H9 (cell line): Measurements from ENCODE around the gene IL31. TPM values are rescaled to one million over a fixed set of nuclear protein-coding genes. Genes with fewer than 3 reads are reported as not detected.

ENCODE experiments used
- DNase-seq: peaks from one replicate; pipeline ENCODE4 v3.0.0-alpha.2; 2017
- H2AFZ ChIP-seq: one replicate; pipeline ENCODE4 v1.6.1; 2013; ENCODE audit warnings: mild to moderate bottlenecking, low read length, control low read depth, moderate library complexity
- H2AK5ac ChIP-seq: 2 replicates; pipeline ENCODE4 v1.6.1; 2013; ENCODE audit warnings: low read length, control low read depth, mixed read lengths; ENCODE audit not compliant: insufficient read length
- H2BK120ac ChIP-seq: one replicate; pipeline ENCODE4 v1.6.1; 2013; ENCODE audit warnings: low read depth, mild to moderate bottlenecking, low read length, control low read depth, inconsistent platforms; ENCODE audit not compliant: poor library complexity, severe bottlenecking
- H2BK12ac ChIP-seq: 2 replicates; pipeline ENCODE4 v1.6.1; 2013; ENCODE audit warnings: low read length, control low read depth, mixed read lengths, low read depth; ENCODE audit not compliant: insufficient read length
- H2BK15ac ChIP-seq: 2 replicates; pipeline ENCODE4 v1.6.1; 2013; ENCODE audit warnings: low read depth, low read length, control low read depth
- H2BK20ac ChIP-seq: one replicate; pipeline ENCODE4 v1.6.1; 2013; ENCODE audit warnings: low read depth, mild to moderate bottlenecking, low read length, control low read depth, inconsistent platforms; ENCODE audit not compliant: poor library complexity, severe bottlenecking
- H2BK5ac ChIP-seq: 2 replicates; pipeline ENCODE4 v1.6.1; 2013; ENCODE audit warnings: low read length, control low read depth, mixed read lengths; ENCODE audit not compliant: insufficient read length
- H3K14ac ChIP-seq: 2 replicates; pipeline ENCODE4 v1.6.1; 2013; ENCODE audit warnings: low read length, control low read depth; ENCODE audit not compliant: insufficient read depth
- H3K18ac ChIP-seq: 2 replicates; pipeline ENCODE4 v1.6.1; 2013; ENCODE audit warnings: low read depth, mild to moderate bottlenecking, mixed read lengths, low read length, control low read depth; ENCODE audit not compliant: insufficient read length
- H3K23ac ChIP-seq: 2 replicates; pipeline ENCODE4 v1.6.1; 2013; ENCODE audit warnings: low read length, control low read depth, mixed read lengths, low read depth; ENCODE audit not compliant: insufficient read length
- H3K23me2 ChIP-seq: 2 replicates; pipeline ENCODE4 v1.6.1; 2013; ENCODE audit warnings: low read depth, mild to moderate bottlenecking, mixed read lengths, low read length, control low read depth; ENCODE audit not compliant: insufficient read length, poor library complexity, severe bottlenecking
- H3K27ac ChIP-seq: 2 replicates; pipeline ENCODE4 v1.5.1; 2013; ENCODE audit warnings: low read length, control low read depth, mixed read lengths, low read depth; ENCODE audit not compliant: insufficient read length
- H3K27me3 ChIP-seq: 2 replicates; pipeline ENCODE4 v1.6.1; 2013; ENCODE audit warnings: low read length, control low read depth, inconsistent platforms; ENCODE audit not compliant: insufficient read depth
- H3K4ac ChIP-seq: 2 replicates; pipeline ENCODE4 v1.6.1; 2013; ENCODE audit warnings: low read depth, mild to moderate bottlenecking, control low read depth, inconsistent platforms, low read length, moderate library complexity
- H3K4me1 ChIP-seq: 2 replicates; pipeline ENCODE4 v1.6.1; 2013; ENCODE audit warnings: low read length, control low read depth, inconsistent platforms; ENCODE audit not compliant: insufficient read depth
- H3K4me2 ChIP-seq: 2 replicates; pipeline ENCODE4 v1.6.1; 2013; ENCODE audit warnings: low read length, control low read depth, mixed read lengths; ENCODE audit not compliant: insufficient read length, insufficient read depth
- H3K56ac ChIP-seq: 2 replicates; pipeline ENCODE4 v1.6.1; 2013; ENCODE audit warnings: low read depth, mild to moderate bottlenecking, mixed read lengths, low read length, control low read depth; ENCODE audit not compliant: insufficient read length
- H3K79me1 ChIP-seq: 2 replicates; pipeline ENCODE4 v1.6.1; 2013; ENCODE audit warnings: low read depth, mild to moderate bottlenecking, moderate library complexity, low read length, control low read depth, inconsistent platforms; ENCODE audit not compliant: insufficient read depth, poor library complexity, severe bottlenecking
- H3K79me2 ChIP-seq: 2 replicates; pipeline ENCODE4 v1.6.1; 2013; ENCODE audit warnings: low read length, control low read depth, inconsistent platforms; ENCODE audit not compliant: insufficient read depth
- H3K9ac ChIP-seq: 2 replicates; pipeline ENCODE4 v1.6.1; 2013; ENCODE audit warnings: low read length, control low read depth, mixed read lengths; ENCODE audit not compliant: insufficient read length; ENCODE audit errors: extremely low read depth
- H3K9me3 ChIP-seq: one replicate; pipeline ENCODE4 v1.6.1; 2013; ENCODE audit warnings: low read depth, low read length, inconsistent platforms; ENCODE audit not compliant: control insufficient read depth
- H3T11ph ChIP-seq: one replicate; pipeline ENCODE4 v1.6.1; 2013; ENCODE audit warnings: mild to moderate bottlenecking, low read length, control low read depth, inconsistent platforms
- H4K20me1 ChIP-seq: one replicate; pipeline ENCODE4 v1.6.1; 2013; ENCODE audit not compliant: control insufficient read depth, insufficient read length, insufficient read depth
- H4K5ac ChIP-seq: 2 replicates; pipeline ENCODE4 v1.6.1; 2013; ENCODE audit warnings: low read depth, mild to moderate bottlenecking, mixed read lengths, low read length, control low read depth; ENCODE audit not compliant: insufficient read length
- H4K8ac ChIP-seq: replicated peaks from 2 replicates; pipeline ENCODE4 v1.6.1; 2013; ENCODE audit warnings: low read length, control low read depth, mixed read lengths, low read depth; ENCODE audit not compliant: insufficient read length
- H4K91ac ChIP-seq: 2 replicates; pipeline ENCODE4 v1.6.1; 2013; ENCODE audit warnings: low read depth, mild to moderate bottlenecking, moderate library complexity, mixed read lengths, low read length, control low read depth; ENCODE audit not compliant: insufficient read length
- H3K27ac Mint-ChIP-seq, 3 experiments: 2 replicates in 2 of 3; 3 replicates in 1 of 3; pipeline ENCODE4 v1.8.0; 2020 to 2021; ENCODE audit warnings: mixed read lengths in 3 of 3, mild to moderate bottlenecking in 1 of 3, moderate library complexity in 1 of 3
- H3K27me3 Mint-ChIP-seq: 2 replicates; pipeline ENCODE4 v1.8.0; 2021; ENCODE audit warnings: low read depth, mild to moderate bottlenecking, moderate library complexity, mixed read lengths
- H3K36me3 Mint-ChIP-seq, 3 experiments: 2 replicates in 2 of 3; 3 replicates in 1 of 3; pipeline ENCODE4 v1.8.0; 2020 to 2021; ENCODE audit warnings: low read depth in 3 of 3, mixed read lengths in 3 of 3; ENCODE audit not compliant: insufficient read depth in 1 of 3
- H3K4me1 Mint-ChIP-seq, 2 experiments: 2 replicates each; pipeline ENCODE4 v1.8.0; 2020; ENCODE audit warnings: mixed read lengths in 2 of 2
- H3K4me3 Mint-ChIP-seq, 2 experiments: 2 replicates in 1 of 2; 3 replicates in 1 of 2; pipeline ENCODE4 v1.8.0; 2020 to 2021; ENCODE audit warnings: mild to moderate bottlenecking in 2 of 2, mixed read lengths in 2 of 2, moderate library complexity in 1 of 2
- H3K9me3 Mint-ChIP-seq, 2 experiments: 2 replicates in 1 of 2; 3 replicates in 1 of 2; pipeline ENCODE4 v1.8.0; 2020; ENCODE audit warnings: mild to moderate bottlenecking in 2 of 2, mixed read lengths in 2 of 2, moderate library complexity in 1 of 2
- CTCF ChIP-seq: fragments of 200-600 bp; sonication (generic); conservative IDR thresholded peaks from 3 replicates; pipeline ENCODE4 v1.8.0; 2021; ENCODE audit warnings: antibody characterized with exemption, mild to moderate bottlenecking
- WGBS: extraction: QIAGEN DNeasy Blood & Tissue Kit; methylation state at CpG from one replicate; pipeline ENCODE4 v1.1.7; 2013; ENCODE audit warnings: missing lambda C conversion rate, low lambda C conversion rate, mixed read lengths; ENCODE audit not compliant: insufficient read length; ENCODE audit errors: extremely low coverage; 5-methylcytosine and 5-hydroxymethylcytosine counted together
- total RNA-seq: library from RNA; stranded (reverse); gene quantifications from 2 replicates; pipeline ENCODE4 v1.2.1, GENCODE V29; 2021

Gene IL31
- total RNA-seq, 1 experiment from 2014 or later: not detected

- DNase-seq: no peak
- no peaks in the 10 kb centered on the region for H4K20me1 ChIP-seq
Observed at GRCh38 chr12:122123761-122124145, 50.3 kb downstream of the IL31 start.

More at GRCh38 chr12:122123761-122124145, 50.3 kb downstream of the IL31 start:
- no peak overlapping the region for H3K18ac ChIP-seq
- H3K14ac ChIP-seq: no peak overlapping the region; the same call in 1 of the 2 replicates
- no CpG with 5 or more reads among the region's 9 CpGs for WGBS
- H3K4me1 Mint-ChIP-seq: peaks cover 19 to 20% of the 10 kb centered on the region in 2 experiments
- no peaks in the 10 kb centered on the region for H3K9me3 Mint-ChIP-seq
- no peak overlapping the region for H3K9ac ChIP-seq
- H4K8ac ChIP-seq: no peak overlapping the region
- H3K23me2 ChIP-seq: no peaks in the 10 kb centered on the region
- H2BK5ac ChIP-seq: no peak overlapping the region
- H2BK12ac ChIP-seq: no peak overlapping the region
- no peaks in the 10 kb centered on the region for H3K9me3 ChIP-seq
- H3K27ac ChIP-seq: no peak overlapping the region
- H3T11ph ChIP-seq: no peak overlapping the region
- H3K4me1 ChIP-seq: 0 out of 2 replicates have a peak, but pooled peaks cover 4% of the 10 kb centered on the region
- H3K23ac ChIP-seq: no peak overlapping the region
- peaks cover 0 to 6% (median 5%) of the 10 kb centered on the region in 3 experiments; a peak in 5 of 7 replicates for H3K36me3 Mint-ChIP-seq
- no peak overlapping the region for H3K4me2 ChIP-seq
- no peak overlapping the region for H3K56ac ChIP-seq
- no peak overlapping the region for H3K4ac ChIP-seq
- no peaks in the 10 kb centered on the region; the same call in 1 of the 2 replicates for H3K79me2 ChIP-seq
- H2BK20ac ChIP-seq: no peak overlapping the region
- H4K5ac ChIP-seq: no peak overlapping the region
- no peaks in the 10 kb centered on the region for H3K27me3 ChIP-seq
- H2AFZ ChIP-seq: no peak overlapping the region
- H3K79me1 ChIP-seq: no peaks in the 10 kb centered on the region
- H2BK15ac ChIP-seq: no peak overlapping the region
- H3K27me3 Mint-ChIP-seq: no peaks in the 10 kb centered on the region
- no peak overlapping the region for H2BK120ac ChIP-seq
- H3K27ac Mint-ChIP-seq: peak overlapping the region; percentile 71 to 94 (median 91); a peak in 5 of 7 replicates
- H3K4me3 Mint-ChIP-seq: no peak overlapping the region; a peak in 1 of 5 replicates
- no peak overlapping the region for H4K91ac ChIP-seq
- TF ChIP-seq CTCF: no peak
- no peak overlapping the region for H2AK5ac ChIP-seq
